Measurements from ENCODE around the gene SEMA3A.

Gene SEMA3A

GRCh38 chr7:84104826-84105225 lies 89.8 kb downstream of the SEMA3A start:
- no peak for DNase-seq (ENCODE audit: low read depth)
- no peak overlapping the region for H3K4me3 ChIP-seq (ENCODE audit: low read depth, low read length)
- in situ Hi-C loops (cut with HindIII; ENCODE audit: low sequenced_read_pairs) = no loop called here
- TF ChIP-seq CTCF (IDR thresholded peaks at IDR 0.05; ENCODE audit: low read depth, low read length, missing control alignments) = no peak

DNA sequence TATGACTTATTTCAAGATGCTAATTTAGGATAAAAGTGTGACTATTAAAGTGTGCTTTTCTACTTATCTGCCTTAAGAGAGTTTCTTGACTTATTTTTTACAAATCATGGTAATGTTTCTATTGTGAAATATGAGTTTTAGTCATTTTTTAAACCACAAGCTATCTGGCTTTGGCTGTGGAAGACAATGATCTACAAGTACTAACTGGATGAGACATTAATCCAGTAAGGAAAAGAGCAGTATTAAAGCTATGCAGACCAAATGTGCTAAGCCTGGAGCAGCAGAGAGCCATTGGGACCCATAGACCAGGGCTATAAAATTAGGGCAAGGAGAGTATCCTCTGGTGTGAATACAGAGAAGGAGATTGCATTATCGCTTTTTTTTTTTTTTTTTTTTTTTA lies 92.4 kb downstream of the SEMA3A start:
- no peak for TF ChIP-seq CTCF (IDR thresholded peaks at IDR 0.05; ENCODE audit: low read depth, low read length, missing control alignments)
- in situ Hi-C loops (cut with HindIII; ENCODE audit: low sequenced_read_pairs) = no loop called here
- no peak overlapping the region for H3K4me3 ChIP-seq (ENCODE audit: low read depth, low read length)
- no peak for DNase-seq (ENCODE audit: low read depth)

GRCh38 chr7:84100866-84101265 lies 93.7 kb downstream of the SEMA3A start:
- in situ Hi-C loops (cut with HindIII; ENCODE audit: low sequenced_read_pairs) = no loop called here
- H3K4me3 ChIP-seq (ENCODE audit: low read depth, low read length) = no peak overlapping the region
- no peak for DNase-seq (ENCODE audit: low read depth)

DNA sequence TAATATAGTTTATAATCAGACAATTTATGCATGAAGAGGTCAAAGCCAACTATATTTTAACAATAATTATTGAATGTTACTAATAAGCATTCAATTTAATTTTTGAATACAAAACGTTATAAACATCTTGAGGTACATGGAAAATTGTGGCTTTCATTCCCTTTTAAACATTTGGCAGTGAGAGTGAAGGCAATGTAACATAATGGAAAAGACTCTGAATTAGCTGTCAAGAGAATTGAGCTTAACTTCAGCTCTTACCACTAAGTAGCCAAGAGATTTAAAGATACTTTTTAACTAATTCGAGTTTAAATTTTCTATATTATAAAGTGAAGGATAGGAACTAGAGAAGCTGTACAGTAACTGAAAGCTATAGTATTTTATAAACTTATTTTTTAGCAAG lies 98.6 kb downstream of the SEMA3A start:
- no peak for DNase-seq (ENCODE audit: low read depth)
- no peak for TF ChIP-seq CTCF (IDR thresholded peaks at IDR 0.05; ENCODE audit: low read depth, low read length, missing control alignments)
- in situ Hi-C loops (cut with HindIII; ENCODE audit: low sequenced_read_pairs) = no loop called here
- no peak overlapping the region for H3K4me3 ChIP-seq (ENCODE audit: low read depth, low read length)

More at GRCh38 chr7:84100866-84101265, 93.7 kb downstream of the SEMA3A start:
- TF ChIP-seq CTCF (IDR thresholded peaks at IDR 0.05; ENCODE audit: low read depth, low read length, missing control alignments) = no peak

GRCh38 chr7:84092207-84092606 lies 102.4 kb downstream of the SEMA3A start:
- TF ChIP-seq CTCF (IDR thresholded peaks at IDR 0.05; ENCODE audit: low read depth, low read length, missing control alignments) = no peak
- in situ Hi-C loops (cut with HindIII; ENCODE audit: low sequenced_read_pairs) = no loop called here
- no peak overlapping the region for H3K4me3 ChIP-seq (ENCODE audit: low read depth, low read length)
- no peak for DNase-seq (ENCODE audit: low read depth)

DNA sequence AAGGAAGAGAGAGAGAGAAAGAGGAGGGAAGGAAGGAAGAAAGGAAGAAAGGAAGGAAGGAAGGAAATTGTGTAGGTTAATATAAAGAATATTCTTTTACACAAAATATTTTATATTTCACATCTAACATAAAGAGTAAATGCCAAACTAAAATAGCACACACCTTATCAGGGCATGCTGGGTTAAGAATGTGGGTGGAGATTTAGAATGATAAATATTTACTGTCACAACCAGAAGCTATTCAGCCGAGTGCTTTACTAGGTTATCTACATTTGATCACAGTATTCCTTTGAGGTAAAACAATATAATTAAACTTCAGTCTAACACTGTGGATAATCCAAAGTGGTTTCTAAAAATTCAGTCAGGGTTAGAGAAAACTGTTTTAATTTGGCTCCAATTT lies 103.3 kb downstream of the SEMA3A start:
- DNase-seq (ENCODE audit: low read depth) = no peak
- no peak overlapping the region for H3K4me3 ChIP-seq (ENCODE audit: low read depth, low read length)
- TF ChIP-seq CTCF (IDR thresholded peaks at IDR 0.05; ENCODE audit: low read depth, low read length, missing control alignments) = no peak
- in situ Hi-C loops (cut with HindIII; ENCODE audit: low sequenced_read_pairs) = no loop called here

DNA sequence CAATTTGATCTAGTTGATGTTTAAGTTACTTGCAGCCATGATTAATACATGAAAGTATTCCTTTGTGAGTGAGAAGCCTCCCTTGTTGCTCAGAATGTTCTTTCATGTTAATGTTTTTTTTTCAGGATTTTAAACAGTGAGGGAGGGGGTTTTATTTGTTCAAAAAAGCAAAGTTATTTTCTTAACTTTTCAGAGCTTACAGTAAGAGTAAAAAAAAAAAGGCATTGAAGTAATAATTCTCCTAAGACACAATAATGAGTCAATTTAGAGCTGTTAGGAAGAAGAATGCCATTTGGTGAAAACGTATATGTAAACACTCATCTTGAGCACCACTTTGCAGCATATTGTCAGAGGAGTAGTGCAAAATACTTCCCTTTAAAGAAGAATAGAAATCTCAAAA lies 105.8 kb downstream of the SEMA3A start:
- no peak for DNase-seq (ENCODE audit: low read depth)
- in situ Hi-C loops (cut with HindIII; ENCODE audit: low sequenced_read_pairs) = no loop called here
- TF ChIP-seq CTCF (IDR thresholded peaks at IDR 0.05; ENCODE audit: low read depth, low read length, missing control alignments) = no peak
- H3K4me3 ChIP-seq (ENCODE audit: low read depth, low read length) = no peak overlapping the region
